ENCODE results near the gene FBXO33. TPM values are rescaled to one million over a fixed set of nuclear protein-coding genes. Genes with fewer than 3 reads are reported as not detected.

The FBXO33 gene
- polyA plus RNA-seq, 2 of the 4 experiments (the other 2 are of a cell fraction) = 8.2 to 10.6 TPM

DNA sequence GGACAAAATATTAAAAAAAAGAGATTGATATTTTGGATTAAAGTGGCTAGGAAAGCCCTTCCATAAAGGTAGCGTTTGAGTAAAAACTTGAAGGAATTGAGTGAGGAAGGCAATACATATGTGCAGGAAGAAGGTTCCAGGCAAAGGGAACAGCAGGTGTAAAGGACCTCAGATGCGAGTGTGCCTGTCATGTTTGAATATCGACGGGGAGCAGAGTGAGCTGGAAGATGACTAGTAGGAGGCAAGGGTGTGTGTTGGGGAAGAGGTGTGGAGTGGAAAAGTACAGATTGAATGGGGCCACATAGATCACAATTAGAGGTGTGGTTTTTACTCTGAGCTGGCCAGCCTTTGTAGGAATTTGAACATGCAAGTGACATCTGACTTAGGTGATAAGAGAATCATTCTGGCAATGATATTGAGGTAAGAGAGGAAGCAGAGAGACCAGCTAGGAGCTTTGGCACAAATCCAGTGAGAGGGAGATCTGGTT, 15.0 kb upstream of the FBXO33 start:
- no peaks in the 10 kb centered on the region for H3K4me1 ChIP-seq
- CTCF ChIA-PET = interaction anchor here (1.9 kb wide), 1 partner anchor 22 kb away, joined by 6 read pairs; no protein-coding TSS in a partner anchor
- H3K27ac ChIP-seq = no peak overlapping the region
- TF ChIP-seq CEBPB (IDR thresholded peaks at IDR 0.05) (no peak), RNF2 (IDR thresholded peaks at IDR 0.05; ENCODE audit: borderline replicate concordance, low read depth) (no peak), MAFK (IDR thresholded peaks at IDR 0.05; ENCODE audit: partially characterized antibody) (no peak), CBX2 (IDR thresholded peaks at IDR 0.05; ENCODE audit: borderline replicate concordance, low read depth) (no peak)
- 45% methylated on average over 4 of the region's 4 CpGs for WGBS (ENCODE audit: missing lambda C conversion rate)
- POLR2A ChIA-PET = no interaction called here
- H3K4me3 ChIP-seq = no peak overlapping the region
- FAIRE-seq = no peak
- no peak for DNase-seq (ENCODE audit: low read depth in 1 of 2, low spot score in 1 of 2)
- H3K4me2 ChIP-seq = no peak overlapping the region
- peak in 1 of 2 experiments; percentile 13; a peak in 1 of 6 replicates for ATAC-seq
- no peaks in the 10 kb centered on the region for H3K9me3 ChIP-seq

DNA sequence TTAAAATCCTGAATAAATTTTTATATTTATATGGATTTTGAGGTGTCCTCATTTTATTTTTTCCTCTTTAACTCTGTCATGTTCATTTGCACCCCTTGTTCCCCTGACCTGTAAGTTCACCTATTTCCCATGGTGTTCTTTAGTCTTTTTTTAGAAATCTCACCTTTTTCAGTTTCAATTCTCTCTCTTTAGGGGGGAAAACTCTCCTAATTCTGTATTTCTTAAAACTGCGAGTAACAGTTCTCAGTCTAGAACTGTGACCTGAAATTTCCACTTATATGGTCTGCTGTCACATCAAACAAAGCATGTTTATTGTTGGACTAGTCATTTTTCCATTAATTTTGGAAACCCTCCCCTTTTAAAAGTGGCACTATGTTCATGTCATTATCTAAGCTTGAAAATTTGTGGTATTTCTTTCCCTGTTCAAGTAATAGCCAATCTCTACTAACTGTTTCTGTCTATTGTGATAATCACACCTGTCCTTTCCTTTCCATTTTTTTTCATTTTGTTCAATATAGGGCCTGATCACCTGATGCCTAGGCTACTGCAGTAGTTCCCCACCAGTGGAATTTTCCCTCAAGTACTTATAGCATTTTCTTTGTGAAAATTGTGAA, 14.0 kb upstream of the FBXO33 start:
- FAIRE-seq = no peak
- Histone ChIP-seq H3K4me3 (no peak overlapping the region), H3K4me1 (no peaks in the 10 kb centered on the region), H3K4me2 (no peak overlapping the region), H3K9me3 (no peaks in the 10 kb centered on the region), H3K27ac (no peak overlapping the region)
- ChIA-PET POLR2A (no interaction called here), CTCF (interaction anchor here (1.2 to 1.9 kb wide), 2 partner anchors 20 to 23 kb away, joined by 3 to 6 read pairs; no protein-coding TSS in a partner anchor)
- TF ChIP-seq FOXS1 (CRISPR knock-in tag; IDR thresholded peaks at IDR 0.05) = no peak
- TF ChIP-seq TP53 (CRISPR knock-in tag; IDR thresholded peaks at IDR 0.05) = no peak
- TF ChIP-seq, protein P1, sequence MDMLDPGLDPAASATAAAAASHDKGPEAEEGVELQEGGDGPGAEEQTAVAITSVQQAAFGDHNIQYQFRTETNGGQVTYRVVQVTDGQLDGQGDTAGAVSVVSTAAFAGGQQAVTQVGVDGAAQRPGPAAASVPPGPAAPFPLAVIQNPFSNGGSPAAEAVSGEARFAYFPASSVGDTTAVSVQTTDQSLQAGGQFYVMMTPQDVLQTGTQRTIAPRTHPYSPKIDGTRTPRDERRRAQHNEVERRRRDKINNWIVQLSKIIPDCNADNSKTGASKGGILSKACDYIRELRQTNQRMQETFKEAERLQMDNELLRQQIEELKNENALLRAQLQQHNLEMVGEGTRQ (IDR thresholded peaks at IDR 0.05) = no peak
- no peak for TF ChIP-seq ZC3H11A (IDR thresholded peaks at IDR 0.05)
- TF ChIP-seq FOSB (CRISPR knock-in tag; IDR thresholded peaks at IDR 0.05) = no peak
- TF ChIP-seq RCOR1 (IDR thresholded peaks at IDR 0.05; ENCODE audit: low read depth, low read length) = no peak
- TF ChIP-seq SMC3 (IDR thresholded peaks at IDR 0.05) = no peak
- no peak for TF ChIP-seq PHF8 (IDR thresholded peaks at IDR 0.05; ENCODE audit: borderline replicate concordance, low read depth)
- TF ChIP-seq, protein P2, sequence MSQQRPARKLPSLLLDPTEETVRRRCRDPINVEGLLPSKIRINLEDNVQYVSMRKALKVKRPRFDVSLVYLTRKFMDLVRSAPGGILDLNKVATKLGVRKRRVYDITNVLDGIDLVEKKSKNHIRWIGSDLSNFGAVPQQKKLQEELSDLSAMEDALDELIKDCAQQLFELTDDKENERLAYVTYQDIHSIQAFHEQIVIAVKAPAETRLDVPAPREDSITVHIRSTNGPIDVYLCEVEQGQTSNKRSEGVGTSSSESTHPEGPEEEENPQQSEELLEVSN (IDR thresholded peaks at IDR 0.05; ENCODE audit: borderline replicate concordance, low read depth) = no peak
- no peak for TF ChIP-seq CBX2 (IDR thresholded peaks at IDR 0.05; ENCODE audit: borderline replicate concordance, low read depth)
- no peak for TF ChIP-seq HEYL (CRISPR knock-in tag; IDR thresholded peaks at IDR 0.05)
- TF ChIP-seq KDM1A (IDR thresholded peaks at IDR 0.05; ENCODE audit: low read depth) = no peak
- TF ChIP-seq ESRRA (IDR thresholded peaks at IDR 0.05; ENCODE audit: borderline replicate concordance, low read length) = no peak
- TF ChIP-seq, protein P3, sequence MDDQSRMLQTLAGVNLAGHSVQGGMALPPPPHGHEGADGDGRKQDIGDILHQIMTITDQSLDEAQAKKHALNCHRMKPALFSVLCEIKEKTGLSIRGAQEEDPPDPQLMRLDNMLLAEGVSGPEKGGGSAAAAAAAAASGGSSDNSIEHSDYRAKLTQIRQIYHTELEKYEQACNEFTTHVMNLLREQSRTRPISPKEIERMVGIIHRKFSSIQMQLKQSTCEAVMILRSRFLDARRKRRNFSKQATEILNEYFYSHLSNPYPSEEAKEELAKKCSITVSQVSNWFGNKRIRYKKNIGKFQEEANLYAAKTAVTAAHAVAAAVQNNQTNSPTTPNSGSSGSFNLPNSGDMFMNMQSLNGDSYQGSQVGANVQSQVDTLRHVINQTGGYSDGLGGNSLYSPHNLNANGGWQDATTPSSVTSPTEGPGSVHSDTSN (IDR thresholded peaks at IDR 0.05) = no peak
- no peak for TF ChIP-seq EHMT2 (IDR thresholded peaks at IDR 0.05; ENCODE audit: low read depth)
- no peak for TF ChIP-seq BHLHE40 (IDR thresholded peaks at IDR 0.05; ENCODE audit: low read depth, low read length)
- TF ChIP-seq HDAC2 (IDR thresholded peaks at IDR 0.05) = no peak
- no peak for TF ChIP-seq RARB (CRISPR knock-in tag; IDR thresholded peaks at IDR 0.05)
- no peak for ATAC-seq
- 83% methylated on average over 1 of the region's 1 CpG for WGBS (ENCODE audit: missing lambda C conversion rate)
- DNase-seq (ENCODE audit: low read depth in 1 of 2, low spot score in 1 of 2) = no peak

- ChIA-PET CTCF (no interaction called here), POLR2A (interaction anchor here (0.6 kb wide), 1 partner anchor 10 kb away, joined by 3 read pairs; the partner anchor contains the start of gene FBXO33)
- DNase-seq (ENCODE audit: low read depth in 1 of 2, low spot score in 1 of 2) = no peak
- no peak for FAIRE-seq
- WGBS (ENCODE audit: missing lambda C conversion rate) = 83% methylated on average over 14 of the region's 14 CpGs
- no peak for TF ChIP-seq NPAS2 (CRISPR knock-in tag; IDR thresholded peaks at IDR 0.05; ENCODE audit: borderline replicate concordance)
- TF ChIP-seq HOXB13 (CRISPR knock-in tag; IDR thresholded peaks at IDR 0.05; ENCODE audit: low read depth) = no peak
- TF ChIP-seq ZC3H11A (IDR thresholded peaks at IDR 0.05) = no peak
- TF ChIP-seq RCOR1 (IDR thresholded peaks at IDR 0.05; ENCODE audit: low read depth, low read length) = no peak
- no peak for TF ChIP-seq FOXS1 (CRISPR knock-in tag; IDR thresholded peaks at IDR 0.05)
- no peak for TF ChIP-seq TFCP2L1 (CRISPR knock-in tag; IDR thresholded peaks at IDR 0.05)
- TF ChIP-seq, protein P1 (IDR thresholded peaks at IDR 0.05) = no peak
- no peak for TF ChIP-seq HDAC2 (IDR thresholded peaks at IDR 0.05)
- Histone ChIP-seq H3K4me1 (no peaks in the 10 kb centered on the region), H3K4me3 (no peak overlapping the region), H3K4me2 (no peak overlapping the region), H3K9me3 (no peaks in the 10 kb centered on the region), H3K27ac (no peak overlapping the region)
- ATAC-seq = no peak
These were observed 10.1 kb upstream of the FBXO33 start for GRCh38 chr14:39442293-39442692.

Data from A549 (cell line).